HG03139 (cell line): ENCODE data around the gene KIF3A.

ENCODE experiments used
- ATAC-seq: cut with Tn5 transposase; IDR thresholded peaks from one replicate; pipeline ENCODE4 v1.9.1; 2021; ENCODE audit not compliant: unreplicated experiment

Gene KIF3A

DNA sequence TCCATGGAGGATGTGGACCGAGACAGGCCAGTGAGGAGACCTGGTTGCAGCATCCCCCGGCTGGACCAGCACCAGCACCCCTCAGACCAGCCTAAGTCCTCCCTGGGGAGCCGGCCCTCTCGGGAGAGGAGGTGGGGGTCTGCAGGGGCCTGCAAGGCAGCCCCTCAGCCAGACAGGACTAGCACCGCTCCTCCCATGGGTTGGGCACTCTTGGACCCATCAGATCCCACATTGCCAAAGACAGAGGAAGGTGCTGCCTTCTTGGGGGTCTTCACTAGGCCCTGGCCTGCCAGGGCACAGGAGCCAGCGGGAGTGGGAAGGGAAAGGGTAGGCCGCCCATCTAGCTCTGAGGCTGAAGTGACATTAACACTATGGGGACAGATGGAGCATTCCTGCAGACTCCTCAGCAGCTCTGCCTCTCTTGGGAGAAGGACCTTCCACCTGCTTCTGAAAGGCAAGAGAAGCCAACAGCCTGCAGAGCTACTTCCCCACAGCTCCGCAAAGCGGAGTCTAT, 72.6 kb downstream of the KIF3A start:
- ATAC-seq = no peak

DNA sequence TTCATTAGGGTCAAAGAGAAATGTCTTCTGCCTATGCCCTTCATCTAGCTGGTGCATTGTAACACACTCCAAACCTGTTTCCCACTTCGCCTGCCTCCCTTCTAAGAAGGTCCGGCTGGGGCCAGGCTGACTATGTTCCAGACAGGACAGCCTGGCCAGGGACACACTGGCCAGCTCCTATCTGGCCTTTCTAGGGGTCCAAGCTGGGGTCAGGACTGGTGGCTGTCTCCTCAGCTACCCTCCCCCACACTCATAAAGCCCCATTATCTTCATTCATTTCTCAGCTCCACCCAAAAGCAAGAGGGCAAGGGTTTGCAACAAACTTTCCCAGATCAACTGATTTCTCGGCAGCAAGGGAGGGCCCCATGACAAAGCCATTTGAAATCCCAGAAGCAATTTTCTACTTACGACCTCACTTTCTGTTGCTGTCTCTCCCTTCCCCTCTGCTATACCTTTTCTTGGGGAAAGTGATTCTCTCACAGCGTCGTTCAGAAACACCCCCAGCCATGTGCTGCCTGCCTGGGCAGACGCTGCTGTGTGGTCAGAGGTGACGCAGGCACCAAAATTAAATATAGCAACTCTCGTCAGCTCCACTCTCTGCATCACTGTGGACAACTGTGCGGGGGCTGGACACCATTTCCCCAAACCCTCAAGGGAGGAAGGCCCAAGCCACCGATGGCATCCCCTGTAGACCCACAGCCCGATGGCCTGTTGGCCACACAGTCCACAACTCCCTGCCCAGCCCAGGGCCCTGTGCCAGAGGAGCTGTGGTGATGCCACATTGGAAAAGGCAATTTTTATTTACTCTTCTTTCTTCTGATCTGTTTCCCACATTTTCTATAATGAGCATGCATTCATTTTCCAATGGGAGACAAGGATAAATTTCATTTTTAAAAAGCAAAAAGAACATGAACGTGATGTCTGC, 73.3 kb downstream of the KIF3A start:
- ATAC-seq = peak; percentile 36

DNA sequence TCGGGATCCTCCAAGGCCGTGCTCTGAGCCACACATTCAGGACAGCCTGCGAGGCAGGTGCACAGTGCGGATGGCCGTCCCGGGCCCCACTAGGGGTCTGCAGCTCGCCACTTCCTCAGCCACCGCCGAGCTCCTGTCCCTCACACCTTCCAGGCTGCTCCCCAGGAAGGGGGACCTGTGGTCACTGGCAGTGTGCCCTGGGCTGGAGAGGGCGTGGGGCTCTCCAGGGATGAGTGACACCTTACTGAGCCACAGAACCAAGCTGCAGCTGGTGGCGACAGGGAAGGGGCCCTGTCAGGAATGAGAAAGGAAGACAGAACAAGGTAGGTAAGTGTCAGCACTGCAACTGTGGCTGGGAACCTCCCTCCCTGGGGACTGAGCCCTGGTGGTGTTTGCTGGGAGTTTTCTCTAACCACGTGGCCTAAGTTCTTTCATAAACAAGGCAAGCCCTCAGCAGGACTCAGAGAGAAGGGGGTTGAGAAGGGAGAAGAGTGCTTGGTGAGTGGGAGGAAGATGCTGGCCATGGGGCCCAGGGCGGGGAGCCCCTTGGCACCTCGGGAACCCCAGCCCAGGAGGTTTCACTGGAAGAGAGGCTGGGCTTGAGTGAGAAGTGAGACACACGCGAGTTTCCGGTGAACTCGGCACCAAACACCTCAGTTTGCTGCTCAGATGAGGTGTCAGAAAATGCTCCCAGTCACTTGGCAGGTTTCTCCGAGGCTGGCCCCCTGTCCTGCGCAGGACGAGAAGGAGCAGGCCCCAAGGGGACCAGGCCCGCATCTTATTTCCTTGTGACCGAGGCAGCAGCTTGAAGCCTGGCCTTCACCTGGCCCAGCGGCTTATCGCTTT, 74.2 kb downstream of the KIF3A start:
- ATAC-seq = peak; percentile 50

DNA sequence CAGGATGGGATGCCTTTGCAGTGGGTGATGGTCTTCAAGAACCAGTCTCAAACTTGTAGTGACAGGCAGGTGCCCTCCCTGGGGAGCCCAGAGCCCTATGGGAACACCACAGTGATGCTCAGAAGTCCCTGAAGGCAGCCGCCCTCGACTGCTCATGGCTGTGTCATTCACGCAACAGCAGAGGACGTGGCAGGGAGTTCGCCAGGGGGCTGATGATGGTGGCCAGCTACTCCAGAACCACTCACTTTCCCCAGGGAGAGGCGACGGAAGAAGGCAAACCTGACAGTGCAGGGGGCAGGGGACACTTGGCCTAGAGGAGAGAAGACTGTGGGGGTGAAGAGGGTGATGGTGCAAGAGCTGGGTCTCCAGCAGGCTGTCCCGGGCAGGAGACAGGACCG, 75.3 kb downstream of the KIF3A start:
- ATAC-seq = no peak

DNA sequence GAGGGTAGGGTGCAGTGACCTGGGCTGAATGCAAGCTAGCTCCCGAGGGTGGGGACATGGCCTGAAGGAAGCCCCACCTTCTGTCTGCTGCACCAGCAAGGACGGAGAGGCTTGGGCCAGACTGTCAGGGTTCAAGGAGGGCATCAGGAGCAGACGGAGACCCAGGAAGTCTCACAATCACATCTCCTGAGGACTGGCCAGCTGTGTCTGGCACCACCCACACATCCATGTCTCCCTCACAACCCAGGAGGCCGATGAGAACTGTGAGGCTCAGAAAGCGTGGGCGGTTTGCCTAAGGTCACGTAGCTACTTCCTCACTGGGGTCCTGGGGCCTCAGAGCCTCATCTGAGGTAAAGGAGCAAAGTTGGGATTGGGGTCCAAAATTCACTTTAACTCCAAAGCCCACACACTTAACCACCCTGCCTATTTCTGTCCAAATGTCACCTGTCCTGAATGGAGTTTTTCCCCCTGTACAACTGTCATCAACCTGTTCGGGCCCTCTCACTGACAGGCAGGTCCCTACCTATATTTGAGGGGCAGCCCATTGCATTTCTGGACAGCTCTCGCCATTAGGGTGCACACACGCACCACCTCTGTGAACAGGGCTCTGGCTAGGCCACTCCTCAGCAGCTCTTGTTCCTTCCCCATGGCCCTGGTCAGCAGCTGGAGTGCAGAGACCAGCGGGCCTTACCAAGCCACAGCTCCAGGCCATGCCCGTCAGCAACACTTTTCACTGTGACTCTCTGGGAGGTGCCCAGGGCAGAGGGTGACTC, 75.9 kb downstream of the KIF3A start:
- ATAC-seq = no peak

DNA sequence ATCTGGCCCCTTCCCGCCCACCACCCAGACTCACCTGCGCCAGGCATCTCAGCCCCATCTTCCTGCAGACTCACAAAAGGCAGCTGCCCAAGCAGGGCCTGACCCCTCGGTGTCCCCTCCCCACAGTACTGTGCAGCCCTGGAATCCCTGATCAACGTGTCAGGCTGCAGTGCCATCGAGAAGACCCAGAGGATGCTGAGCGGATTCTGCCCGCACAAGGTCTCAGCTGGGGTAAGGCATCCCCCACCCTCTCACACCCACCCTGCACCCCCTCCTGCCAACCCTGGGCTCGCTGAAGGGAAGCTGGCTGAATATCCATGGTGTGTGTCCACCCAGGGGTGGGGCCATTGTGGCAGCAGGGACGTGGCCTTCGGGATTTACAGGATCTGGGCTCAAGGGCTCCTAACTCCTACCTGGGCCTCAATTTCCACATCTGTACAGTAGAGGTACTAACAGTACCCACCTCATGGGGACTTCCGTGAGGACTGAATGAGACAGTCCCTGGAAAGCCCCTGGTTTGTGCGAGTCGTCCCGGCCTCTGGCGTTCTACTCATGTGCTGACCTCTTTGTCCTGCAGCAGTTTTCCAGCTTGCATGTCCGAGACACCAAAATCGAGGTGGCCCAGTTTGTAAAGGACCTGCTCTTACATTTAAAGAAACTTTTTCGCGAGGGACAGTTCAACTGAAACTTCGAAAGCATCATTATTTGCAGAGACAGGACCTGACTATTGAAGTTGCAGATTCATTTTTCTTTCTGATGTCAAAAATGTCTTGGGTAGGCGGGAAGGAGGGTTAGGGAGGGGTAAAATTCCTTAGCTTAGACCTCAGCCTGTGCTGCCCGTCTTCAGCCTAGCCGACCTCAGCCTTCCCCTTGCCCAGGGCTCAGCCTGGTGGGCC, 77.5 kb downstream of the KIF3A start:
- no peak for ATAC-seq

DNA sequence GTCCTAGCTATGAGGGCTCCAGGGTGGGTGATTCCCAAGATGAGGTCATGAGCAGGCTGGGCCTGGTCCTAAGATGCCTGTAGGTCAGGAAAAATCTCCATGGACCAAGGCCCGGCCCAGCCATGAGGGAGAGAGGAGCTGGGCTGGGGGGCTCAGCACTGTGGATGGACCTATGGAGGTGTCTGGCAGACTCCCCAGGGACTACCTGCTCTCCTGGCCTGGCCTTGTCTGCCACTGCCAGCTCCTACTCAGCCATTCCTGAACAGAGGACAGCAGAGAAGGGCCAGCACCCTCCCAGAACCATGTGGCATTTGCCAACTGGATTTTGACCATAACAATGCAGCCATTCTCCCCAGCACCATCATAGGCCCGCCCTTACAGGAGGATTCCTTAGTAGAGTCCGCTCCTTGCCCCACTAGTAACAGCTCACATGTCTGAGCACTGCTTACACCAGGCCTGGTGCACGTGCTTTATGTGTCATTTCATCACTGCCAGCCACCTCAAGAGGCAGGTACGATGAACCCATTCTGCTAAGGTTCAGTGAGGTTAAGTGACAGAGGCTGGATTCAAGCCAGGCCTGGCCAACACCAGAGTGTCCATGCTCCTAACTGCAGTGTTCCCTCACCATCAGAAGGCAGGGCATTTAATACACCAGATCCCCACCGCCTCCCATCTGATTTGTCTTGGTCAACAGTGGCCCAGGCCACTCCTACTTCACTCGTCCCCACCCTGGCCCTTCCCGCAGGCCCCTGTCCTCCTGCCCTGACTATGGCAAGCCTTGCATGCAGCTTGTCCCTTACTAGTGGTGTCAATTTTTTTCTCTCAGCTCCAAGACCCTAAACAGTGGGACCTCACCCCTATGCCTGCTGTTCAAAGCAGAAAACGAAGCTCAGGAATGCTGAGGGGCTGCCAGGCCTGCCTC, 78.7 kb downstream of the KIF3A start:
- no peak for ATAC-seq

DNA sequence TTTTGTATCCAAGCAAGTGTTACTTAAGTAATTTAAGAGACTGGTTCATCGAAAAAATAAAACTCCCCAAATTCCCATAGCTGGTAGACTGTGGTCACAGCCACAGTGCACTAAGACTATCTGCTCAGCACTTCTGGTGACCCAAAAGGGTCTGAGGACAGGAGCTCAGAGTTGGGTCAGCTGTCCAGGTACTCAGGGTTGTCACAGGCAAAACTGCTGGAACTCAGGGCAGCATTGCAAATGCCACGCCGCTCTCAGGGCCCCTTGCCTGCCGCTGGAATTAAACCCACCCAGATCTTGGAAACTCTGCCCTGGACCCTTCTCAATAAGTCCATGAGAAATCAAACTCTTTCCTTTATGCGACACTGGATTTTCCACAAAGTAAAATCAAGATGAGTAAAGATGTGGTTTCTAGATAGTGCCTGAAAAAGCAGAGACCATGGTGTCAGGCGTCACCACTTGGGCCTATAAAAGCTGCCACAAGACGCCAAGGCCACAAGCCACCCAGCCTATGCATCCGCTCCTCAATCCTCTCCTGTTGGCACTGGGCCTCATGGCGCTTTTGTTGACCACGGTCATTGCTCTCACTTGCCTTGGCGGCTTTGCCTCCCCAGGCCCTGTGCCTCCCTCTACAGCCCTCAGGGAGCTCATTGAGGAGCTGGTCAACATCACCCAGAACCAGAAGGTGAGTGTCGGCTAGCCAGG, 79.5 kb downstream of the KIF3A start, which contains the start of gene IL13:
Gene IL13, plus strand, starts transcription at position 498 of the 705 bp plus-strand sequence. Its CDS starts 14 bp downstream, at position 512.
- ATAC-seq = no peak

DNA sequence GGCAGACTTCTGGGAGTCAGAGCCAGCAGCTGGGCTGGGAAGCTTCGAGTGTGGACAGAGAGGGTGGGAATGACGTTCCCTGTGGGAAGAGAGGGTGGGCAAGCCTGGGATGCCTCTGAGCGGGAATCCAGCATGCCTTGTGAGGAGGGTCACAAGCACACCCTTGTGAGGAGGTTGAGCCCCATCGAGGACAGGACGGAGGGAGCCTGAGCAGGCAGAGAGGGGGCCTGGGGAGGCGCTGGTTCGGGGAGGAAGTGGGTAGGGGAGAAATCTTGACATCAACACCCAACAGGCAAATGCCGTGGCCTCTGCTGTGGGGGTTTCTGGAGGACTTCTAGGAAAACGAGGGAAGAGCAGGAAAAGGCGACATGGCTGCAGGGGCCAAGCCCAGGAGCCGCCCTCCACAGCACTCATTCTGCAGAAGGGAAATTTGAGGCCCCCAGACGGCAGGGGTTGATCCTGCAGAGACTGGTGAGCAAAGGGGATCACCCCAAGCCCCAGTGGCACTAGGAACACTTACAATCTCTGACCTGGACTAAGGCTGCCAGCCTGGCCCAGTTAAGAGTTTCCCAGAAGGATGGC, 80.5 kb downstream of the KIF3A start:
- ATAC-seq = no peak

DNA sequence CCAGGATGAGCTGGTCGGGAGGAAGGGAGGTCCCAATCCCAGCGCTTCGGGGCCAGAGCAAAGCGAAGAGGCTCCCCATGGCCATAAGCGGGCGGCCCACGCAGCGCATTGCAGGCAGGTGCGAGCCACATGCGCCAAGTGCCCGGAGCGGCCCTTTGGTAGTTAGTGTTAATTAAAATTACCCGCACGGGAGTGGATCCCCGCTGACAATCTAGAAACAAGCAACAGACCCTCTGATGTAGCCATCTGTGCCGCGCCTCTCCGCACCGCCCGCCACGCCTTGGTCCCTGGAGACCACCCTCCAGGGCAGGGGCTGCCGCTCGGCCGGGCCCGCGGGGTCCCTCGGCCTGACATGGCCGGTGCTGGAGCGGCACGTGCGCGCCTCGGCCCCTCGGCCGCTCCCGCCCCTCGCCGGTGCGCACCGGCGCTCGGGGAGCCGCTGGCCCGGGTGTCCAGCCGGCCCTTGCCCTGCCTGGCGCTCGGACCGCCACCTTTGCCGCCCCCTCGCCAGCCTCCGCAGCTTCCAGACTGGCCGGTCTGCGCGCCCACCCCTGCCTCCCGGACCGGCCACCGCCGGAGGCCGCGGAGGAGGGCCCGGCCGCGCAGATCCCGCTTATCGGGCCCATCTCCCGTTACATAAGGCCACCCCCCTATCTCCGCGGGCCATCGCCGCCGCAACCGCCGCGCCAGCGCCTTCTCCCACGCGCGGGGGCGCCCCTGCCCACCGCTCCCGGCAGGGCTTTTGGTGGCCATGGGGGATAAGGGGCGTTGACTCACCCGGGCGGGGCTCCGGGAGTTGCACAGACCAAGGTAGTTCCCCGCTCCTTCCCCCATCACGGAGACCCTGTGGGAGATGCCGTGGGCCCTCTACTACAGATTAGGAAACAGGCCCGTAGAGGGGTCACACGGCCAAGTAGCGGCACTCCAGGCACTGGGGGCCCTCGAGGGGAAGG, 81.2 kb downstream of the KIF3A start:
- no peak for ATAC-seq

DNA sequence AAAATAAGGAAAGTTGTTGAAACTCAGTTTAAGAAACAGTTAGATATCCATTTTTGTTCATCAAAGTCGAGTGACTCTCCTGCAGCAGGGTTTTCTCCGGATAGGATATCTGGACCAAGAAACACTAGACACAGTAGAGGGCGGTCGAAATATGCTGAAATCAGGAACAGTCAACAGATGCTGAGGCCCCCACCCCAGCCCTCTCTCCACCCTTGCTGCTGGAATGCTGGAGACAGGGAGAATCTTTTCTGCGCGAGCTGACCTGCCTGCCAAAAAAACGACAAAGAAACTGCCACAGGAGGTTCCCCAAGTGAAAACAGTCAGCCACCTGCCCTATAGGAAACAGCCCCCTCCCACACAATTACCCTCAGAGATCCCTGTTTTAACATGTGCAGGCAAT, 83.6 kb downstream of the KIF3A start:
- ATAC-seq = no peak

DNA sequence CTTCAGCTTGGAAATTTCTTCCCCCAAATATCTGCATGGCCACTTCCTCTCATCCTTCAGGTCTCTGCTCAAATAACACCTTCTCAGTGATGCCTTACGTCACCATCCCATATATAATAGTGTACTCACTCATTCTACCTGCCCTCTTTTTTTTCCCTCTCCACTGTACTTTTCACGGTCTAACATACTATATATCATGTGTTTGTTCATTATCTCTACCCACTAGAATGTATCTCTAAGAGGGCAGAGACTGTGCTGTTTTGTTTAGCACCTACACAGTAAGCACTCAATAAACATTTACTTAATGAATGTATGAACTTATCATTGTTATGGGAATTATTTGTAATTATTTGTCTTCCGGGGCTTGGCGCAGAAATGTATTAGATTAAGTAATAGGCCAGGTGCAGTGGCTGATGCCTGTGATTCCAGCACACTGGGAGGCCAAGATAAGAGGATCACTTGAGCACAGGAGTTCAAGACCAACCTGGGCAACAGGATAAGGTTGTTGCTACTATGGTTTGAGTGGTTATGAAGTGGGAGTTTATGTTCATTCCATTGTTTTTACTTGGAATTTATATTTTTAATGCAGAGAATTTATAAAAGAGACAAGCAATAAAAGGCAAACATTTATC, 85.4 kb downstream of the KIF3A start:
- ATAC-seq = no peak

DNA sequence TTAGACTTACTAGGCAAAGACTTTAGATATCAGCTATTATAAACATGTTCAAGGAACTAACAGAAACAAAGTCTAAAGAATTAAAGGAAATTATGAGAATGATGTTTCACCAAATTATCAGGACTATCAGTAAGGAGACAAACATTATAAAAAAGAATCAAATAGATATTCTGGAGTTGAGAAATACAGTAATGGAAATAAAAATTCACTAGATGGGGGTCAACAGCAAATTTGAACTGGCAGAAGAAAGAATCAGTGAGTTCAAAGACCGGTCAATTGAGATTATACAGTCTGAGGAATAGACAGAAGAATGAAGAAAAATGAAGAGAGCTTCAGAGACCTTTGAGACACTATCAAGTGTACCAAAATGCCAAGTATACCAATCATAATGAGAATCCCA, 89.0 kb downstream of the KIF3A start:
- no peak for ATAC-seq

DNA sequence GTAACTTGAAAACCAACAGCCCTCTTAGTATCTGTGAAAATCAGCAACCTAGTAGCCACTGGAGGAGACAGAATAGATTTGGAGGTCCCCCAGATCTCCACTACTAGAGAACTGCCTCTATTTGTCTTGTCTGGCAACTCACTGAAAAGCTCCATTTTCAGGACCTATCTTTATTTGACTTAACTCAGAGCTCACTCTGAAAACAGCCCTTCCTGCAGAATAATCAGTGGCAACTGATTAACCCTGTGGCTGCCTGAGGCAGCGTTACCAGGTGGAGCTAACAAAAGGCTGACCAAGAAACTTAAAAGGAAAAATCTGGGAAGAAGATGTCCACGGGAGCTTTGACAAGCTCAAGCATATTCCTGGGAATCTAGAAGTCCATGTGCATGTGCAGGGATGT, 89.9 kb downstream of the KIF3A start:
- ATAC-seq = no peak

DNA sequence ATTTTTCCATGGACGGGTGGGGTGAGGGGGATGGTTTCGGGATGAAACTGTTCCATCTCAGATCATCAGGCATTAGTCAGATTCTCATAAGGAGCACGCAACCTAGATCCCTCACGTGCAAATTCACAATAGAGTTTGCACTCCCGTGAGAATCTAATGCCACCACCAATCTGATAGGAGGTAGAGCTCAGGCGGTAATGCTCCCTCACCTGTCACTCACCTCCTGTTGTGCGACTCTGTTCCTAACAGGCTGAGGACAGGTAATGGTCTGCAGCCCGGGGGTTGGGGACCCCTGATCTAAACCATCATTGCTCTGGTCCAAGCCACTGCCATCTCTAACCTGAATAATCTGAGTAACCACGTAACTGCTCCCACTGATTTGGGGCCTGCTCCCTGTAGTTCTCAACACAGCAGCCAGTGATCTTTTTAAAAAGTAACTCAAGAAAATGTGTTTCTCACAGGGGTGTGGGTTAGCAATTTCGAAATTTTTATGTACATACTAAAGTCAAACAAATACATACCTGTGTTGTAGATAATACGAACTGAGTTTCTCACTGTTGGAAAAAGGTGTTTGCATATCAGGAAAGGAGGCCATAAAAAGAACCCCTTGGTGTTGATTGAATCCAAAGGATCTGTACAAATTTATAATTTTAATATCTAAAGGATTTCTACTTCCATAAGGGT, 90.6 kb downstream of the KIF3A start:
- no peak for ATAC-seq

DNA sequence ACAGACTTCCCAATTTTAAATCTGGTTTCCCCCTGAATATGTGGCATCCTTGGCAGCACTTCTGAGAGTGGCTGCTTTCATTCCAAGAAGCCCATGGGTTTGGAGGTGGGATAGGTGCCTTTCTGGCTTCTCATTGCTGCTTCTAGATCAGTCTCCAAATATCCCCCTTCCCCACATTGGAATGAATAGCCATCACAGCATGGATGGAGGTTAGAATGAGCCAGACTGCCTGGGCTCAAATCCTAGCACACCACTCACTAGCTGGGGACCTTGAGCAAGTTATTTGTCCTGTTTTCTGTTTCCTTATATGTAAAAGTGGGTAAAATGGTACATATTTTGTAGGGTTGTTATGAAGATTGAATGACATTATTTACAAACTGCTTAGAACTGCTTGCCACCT, 93.2 kb downstream of the KIF3A start:
- no peak for ATAC-seq
